ENCODE measurements around the gene LDLRAD4.

LDLRAD4 gene

GRCh38 chr18:13217971-13218367, 591 bp upstream of the LDLRAD4 start:
- TF ChIP-seq CTCF (conservative IDR thresholded peaks at IDR 0.05; ENCODE audit: low read depth, low read length): no peak
- no peak overlapping the region for H3K27ac ChIP-seq
- H3K4me1 ChIP-seq (ENCODE audit: low read depth, poor library complexity, severe bottlenecking): no peaks in the 10 kb centered on the region
- H2AFZ ChIP-seq (ENCODE audit: low read depth): no peak overlapping the region
- H3K9ac ChIP-seq: no peak overlapping the region
- no peaks in the 10 kb centered on the region for H3K36me3 ChIP-seq (ENCODE audit: insufficient read depth)
- H3K79me2 ChIP-seq (ENCODE audit: insufficient read depth, low read depth): no peaks in the 10 kb centered on the region
- H4K20me1 ChIP-seq (ENCODE audit: insufficient read depth): no peaks in the 10 kb centered on the region
- H3K27me3 ChIP-seq (ENCODE audit: insufficient read depth, low read depth): peaks cover 4% of the 10 kb centered on the region; the same call in 1 of the 2 replicates
- H3K4me2 ChIP-seq: no peak overlapping the region
- H3K4me3 ChIP-seq (IDR thresholded peaks at IDR 0.05; ENCODE audit: insufficient read depth, low read depth, low read length): no peak overlapping the region

DNA sequence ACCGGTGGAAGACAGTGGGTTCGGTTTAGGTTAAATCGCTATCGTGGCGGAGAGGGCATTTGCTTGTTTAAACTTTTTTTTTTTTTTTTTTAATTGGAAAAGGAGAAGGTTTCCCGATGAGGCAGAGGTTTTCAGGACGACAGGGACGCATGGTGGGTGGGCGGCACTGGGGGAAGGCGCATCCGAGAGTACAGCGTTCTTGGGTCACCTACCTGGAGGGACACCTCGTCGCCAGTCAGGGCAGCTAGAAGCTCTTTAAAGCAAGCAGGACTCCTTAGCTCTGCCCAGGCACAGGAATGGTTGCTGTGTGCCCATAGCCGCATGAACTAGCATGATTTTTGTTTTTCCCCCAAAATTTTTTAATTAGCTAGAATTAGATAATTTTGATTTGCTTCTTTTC, 437 bp downstream of the LDLRAD4 start:
- no peaks in the 10 kb centered on the region for H4K20me1 ChIP-seq (ENCODE audit: insufficient read depth)
- peaks cover 4% of the 10 kb centered on the region; the same call in 1 of the 2 replicates for H3K27me3 ChIP-seq (ENCODE audit: insufficient read depth, low read depth)
- no peak overlapping the region for H2AFZ ChIP-seq (ENCODE audit: low read depth)
- H3K4me3 ChIP-seq (IDR thresholded peaks at IDR 0.05; ENCODE audit: insufficient read depth, low read depth, low read length): no peak overlapping the region
- H3K9ac ChIP-seq: no peak overlapping the region
- H3K27ac ChIP-seq: no peak overlapping the region
- no peaks in the 10 kb centered on the region for H3K36me3 ChIP-seq (ENCODE audit: insufficient read depth)
- H3K4me2 ChIP-seq: no peak overlapping the region
- H3K79me2 ChIP-seq (ENCODE audit: insufficient read depth, low read depth): no peaks in the 10 kb centered on the region
- no peak for TF ChIP-seq CTCF (conservative IDR thresholded peaks at IDR 0.05; ENCODE audit: low read depth, low read length)
- no peaks in the 10 kb centered on the region for H3K4me1 ChIP-seq (ENCODE audit: low read depth, poor library complexity, severe bottlenecking)

- Histone ChIP-seq H3K4me3 (IDR thresholded peaks at IDR 0.05; ENCODE audit: insufficient read depth, low read depth, low read length) (no peak overlapping the region), H4K20me1 (ENCODE audit: insufficient read depth) (no peaks in the 10 kb centered on the region), H3K9ac (no peak overlapping the region), H3K27me3 (ENCODE audit: insufficient read depth, low read depth) (peaks cover 4% of the 10 kb centered on the region; the same call in 1 of the 2 replicates), H3K4me2 (no peak overlapping the region), H2AFZ (ENCODE audit: low read depth) (no peak overlapping the region), H3K27ac (no peak overlapping the region), H3K36me3 (ENCODE audit: insufficient read depth) (no peaks in the 10 kb centered on the region), H3K79me2 (ENCODE audit: insufficient read depth, low read depth) (no peaks in the 10 kb centered on the region), H3K4me1 (ENCODE audit: low read depth, poor library complexity, severe bottlenecking) (no peaks in the 10 kb centered on the region)
- no peak for TF ChIP-seq CTCF (conservative IDR thresholded peaks at IDR 0.05; ENCODE audit: low read depth, low read length)
Observed at GRCh38 chr18:13219593-13220159, 1.1 kb downstream of the LDLRAD4 start.

GRCh38 chr18:13220361-13220991, 1.9 kb downstream of the LDLRAD4 start:
- H3K36me3 ChIP-seq (ENCODE audit: insufficient read depth): no peaks in the 10 kb centered on the region
- no peaks in the 10 kb centered on the region for H4K20me1 ChIP-seq (ENCODE audit: insufficient read depth)
- H3K9ac ChIP-seq: no peak overlapping the region
- peaks cover 4% of the 10 kb centered on the region; the same call in 1 of the 2 replicates for H3K27me3 ChIP-seq (ENCODE audit: insufficient read depth, low read depth)
- H3K4me1 ChIP-seq (ENCODE audit: low read depth, poor library complexity, severe bottlenecking): no peaks in the 10 kb centered on the region
- no peak overlapping the region for H3K27ac ChIP-seq
- H3K4me3 ChIP-seq (IDR thresholded peaks at IDR 0.05; ENCODE audit: insufficient read depth, low read depth, low read length): no peak overlapping the region
- no peak for TF ChIP-seq CTCF (conservative IDR thresholded peaks at IDR 0.05; ENCODE audit: low read depth, low read length)
- no peak overlapping the region for H3K4me2 ChIP-seq
- no peaks in the 10 kb centered on the region for H3K79me2 ChIP-seq (ENCODE audit: insufficient read depth, low read depth)
- no peak overlapping the region for H2AFZ ChIP-seq (ENCODE audit: low read depth)
